Calu3 (cell line): Measurements from ENCODE around the gene KDM2A. TPM values are rescaled to one million over a fixed set of nuclear protein-coding genes. Genes with fewer than 3 reads are reported as not detected.
"Not testable (repeated sequence)": the region's sequence is repeated elsewhere in the genome, so short reads cannot be mapped to it uniquely, and the experiment has no call there.

Experiments used
- BruUV-seq: library from RNA; stranded (reverse); fragments of 400-500 nt; replicated peaks from 2 replicates; lab custom pipeline; 2021; lab: Mats Ljungman, UMichigan
- CTCF ChIA-PET: fragments of 300-600 bp; sonication (Branson Sonifier 250); formaldehyde crosslinking; loops from one replicate; lab custom pipeline; 2022; ENCODE audit warnings: antibody characterized with exemption; lab: Charles Lee
- DNase-seq: peaks from one replicate; pipeline ENCODE4 v3.0.0; 2022
- H3K27ac Mint-ChIP-seq: one replicate; pipeline ENCODE4 v1.8.0; 2022; ENCODE audit warnings: mixed read lengths; ENCODE audit not compliant: unreplicated experiment
- H3K27me3 Mint-ChIP-seq: one replicate; pipeline ENCODE4 v1.8.0; 2022; ENCODE audit warnings: mixed read lengths; ENCODE audit not compliant: unreplicated experiment
- H3K36me3 Mint-ChIP-seq: one replicate; pipeline ENCODE4 v1.8.0; 2022; ENCODE audit warnings: mild to moderate bottlenecking, moderate library complexity, mixed read lengths; ENCODE audit not compliant: insufficient read depth, unreplicated experiment
- H3K4me1 Mint-ChIP-seq: one replicate; pipeline ENCODE4 v1.8.0; 2022; ENCODE audit warnings: mild to moderate bottlenecking, low read depth, mixed read lengths; ENCODE audit not compliant: unreplicated experiment
- H3K4me3 Mint-ChIP-seq: one replicate; pipeline ENCODE4 v1.8.0; 2022; ENCODE audit warnings: mild to moderate bottlenecking, low read depth, moderate library complexity, mixed read lengths; ENCODE audit not compliant: unreplicated experiment
- H3K9me3 Mint-ChIP-seq: one replicate; pipeline ENCODE4 v1.8.0; 2022; ENCODE audit warnings: low read depth, mixed read lengths; ENCODE audit not compliant: unreplicated experiment
- CTCF ChIP-seq: fragments of 200-600 bp; IDR thresholded peaks from one replicate; pipeline ENCODE4 v1.8.0; 2022; ENCODE audit warnings: antibody characterized with exemption; ENCODE audit not compliant: unreplicated experiment
- intact Hi-C: fragments of 100-400 bp; cut with micrococcal nuclease; formaldehyde crosslinking; loops from one replicate; pipeline ENCODE4 v1.10.0; 2022; ENCODE audit not compliant: unreplicated experiment
- total RNA-seq: library from RNA; stranded (reverse); gene quantifications from 2 replicates; pipeline ENCODE4 v1.2.3, GENCODE V29; 2022

KDM2A gene
- total RNA-seq, 1 experiment from 2014 or later: 73.2 TPM

GRCh38 chr11:67197606-67198005, 78.5 kb downstream of the KDM2A start:
- Mint-ChIP-seq H3K27me3 (no peaks in the 10 kb centered on the region), H3K4me3 (no peak overlapping the region), H3K4me1 (no peaks in the 10 kb centered on the region), H3K27ac (no peak overlapping the region), H3K36me3 (peaks cover 4% of the 10 kb centered on the region), H3K9me3 (no peaks in the 10 kb centered on the region)
- DNase-seq: no peak
- intact Hi-C loops: no loop called here
- no peak for TF ChIP-seq CTCF
- CTCF ChIA-PET: interaction anchor here (0.6 to 1.0 kb wide), 2 partner anchors 72 to 143 kb away, joined by 3 to 4 read pairs; no protein-coding TSS in a partner anchor
- BruUV-seq: no TSS peak

- BruUV-seq, H3K27ac Mint-ChIP-seq, DNase-seq, intact Hi-C loops, H3K4me3 Mint-ChIP-seq, H3K36me3 Mint-ChIP-seq, H3K9me3 Mint-ChIP-seq, H3K4me1 Mint-ChIP-seq, H3K27me3 Mint-ChIP-seq: not testable (repeated sequence)
- CTCF ChIA-PET: interaction anchor here (0.7 kb wide), 1 partner anchor 704 kb away, joined by 3 read pairs; no protein-coding TSS in a partner anchor
These were observed 79.7 kb downstream of the KDM2A start for GRCh38 chr11:67198781-67199180.

- no peaks in the 10 kb centered on the region for H3K27me3 Mint-ChIP-seq
- H3K36me3 Mint-ChIP-seq: no peaks in the 10 kb centered on the region
- no peak for DNase-seq
- no peaks in the 10 kb centered on the region for H3K9me3 Mint-ChIP-seq
- intact Hi-C loops: no loop called here
- TF ChIP-seq CTCF: no peak
- H3K27ac Mint-ChIP-seq: no peak overlapping the region
- CTCF ChIA-PET: no interaction called here
- BruUV-seq: no TSS peak
- H3K4me1 Mint-ChIP-seq: no peaks in the 10 kb centered on the region
- no peak overlapping the region for H3K4me3 Mint-ChIP-seq
These were observed 80.7 kb downstream of the KDM2A start for GRCh38 chr11:67199751-67200150.

- Mint-ChIP-seq H3K27me3 (no peaks in the 10 kb centered on the region), H3K4me1 (no peaks in the 10 kb centered on the region), H3K36me3 (peaks cover 5% of the 10 kb centered on the region), H3K9me3 (no peaks in the 10 kb centered on the region), H3K27ac (no peak overlapping the region), H3K4me3 (no peak overlapping the region)
- DNase-seq: no peak
- no peak for TF ChIP-seq CTCF
- CTCF ChIA-PET: interaction anchor here (0.7 to 1.2 kb wide), 3 partner anchors 9 to 53 kb away, joined by 4 to 7 read pairs (median 6); no protein-coding TSS in a partner anchor
- BruUV-seq: no TSS peak
- intact Hi-C loops: no loop called here
These were observed 83.0 kb downstream of the KDM2A start for GRCh38 chr11:67202028-67202427.

GRCh38 chr11:67204822-67205221, 85.8 kb downstream of the KDM2A start:
- H3K36me3 Mint-ChIP-seq: peaks cover 12% of the 10 kb centered on the region
- H3K9me3 Mint-ChIP-seq: no peaks in the 10 kb centered on the region
- H3K4me1 Mint-ChIP-seq: no peaks in the 10 kb centered on the region
- H3K27ac Mint-ChIP-seq: no peak overlapping the region
- DNase-seq: no peak
- intact Hi-C loops: no loop called here
- no peaks in the 10 kb centered on the region for H3K27me3 Mint-ChIP-seq
- TF ChIP-seq CTCF: no peak
- BruUV-seq: no TSS peak
- CTCF ChIA-PET: no interaction called here
- H3K4me3 Mint-ChIP-seq: no peak overlapping the region

GRCh38 chr11:67209222-67209621, 90.2 kb downstream of the KDM2A start:
- H3K36me3 Mint-ChIP-seq: peaks cover 12% of the 10 kb centered on the region
- BruUV-seq, H3K9me3 Mint-ChIP-seq, H3K27me3 Mint-ChIP-seq, H3K27ac Mint-ChIP-seq, intact Hi-C loops, CTCF ChIA-PET, H3K4me3 Mint-ChIP-seq, H3K4me1 Mint-ChIP-seq, DNase-seq: not testable (repeated sequence)
